Measurements from ENCODE around the gene SSBP2.

SSBP2 gene

GRCh38 chr5:81575924-81576323, 175.0 kb downstream of the SSBP2 start:
- DNase-seq, result no peak

- DNase-seq, result no peak
Measured at GRCh38 chr5:81572201-81572600, 178.7 kb downstream of the SSBP2 start.

- DNase-seq, result peak; percentile 22
Measured at GRCh38 chr5:81558188-81558587, 192.7 kb downstream of the SSBP2 start.

- no peak for DNase-seq
Measured at GRCh38 chr5:81556809-81557208, 194.1 kb downstream of the SSBP2 start.

- no peak for DNase-seq
Measured at GRCh38 chr5:81555865-81556264, 195.0 kb downstream of the SSBP2 start.

- peak; percentile 63 for DNase-seq
Measured at GRCh38 chr5:81554647-81555046, 196.2 kb downstream of the SSBP2 start.

GRCh38 chr5:81553567-81554212, 197.2 kb downstream of the SSBP2 start:
- DNase-seq, result no peak

- no peak for DNase-seq
Measured at GRCh38 chr5:81552852-81553566, 197.9 kb downstream of the SSBP2 start.

GRCh38 chr5:81549123-81549522, 201.8 kb downstream of the SSBP2 start:
- no peak for DNase-seq

GRCh38 chr5:81547001-81547400, 203.9 kb downstream of the SSBP2 start:
- no peak for DNase-seq

- no peak for DNase-seq
Measured at GRCh38 chr5:81545911-81546310, 205.0 kb downstream of the SSBP2 start.

GRCh38 chr5:81544351-81545018, 206.4 kb downstream of the SSBP2 start:
- no peak for DNase-seq

- no peak for DNase-seq
Measured at GRCh38 chr5:81542242-81542641, 208.7 kb downstream of the SSBP2 start.

GRCh38 chr5:81537905-81538547, 212.9 kb downstream of the SSBP2 start:
- DNase-seq, result no peak

- DNase-seq, result no peak
Measured at GRCh38 chr5:81534441-81534840, 216.5 kb downstream of the SSBP2 start.

- DNase-seq, result no peak
Measured at GRCh38 chr5:81533629-81534405, 217.1 kb downstream of the SSBP2 start.

GRCh38 chr5:81530919-81531318, 220.0 kb downstream of the SSBP2 start:
- no peak for DNase-seq

- DNase-seq, result no peak
Measured at GRCh38 chr5:81525690-81526089, 225.2 kb downstream of the SSBP2 start.

- no peak for DNase-seq
Measured at GRCh38 chr5:81524015-81524414, 226.9 kb downstream of the SSBP2 start.

- DNase-seq, result no peak
Measured at GRCh38 chr5:81522571-81522970, 228.3 kb downstream of the SSBP2 start.

- DNase-seq, result no peak
Measured at GRCh38 chr5:81520769-81521168, 230.1 kb downstream of the SSBP2 start.

GRCh38 chr5:81519217-81519905, 231.5 kb downstream of the SSBP2 start:
- DNase-seq, result no peak

Data from NCI-H146 (cell line).